ENCODE measurements around the gene ADARB2.

DNA sequence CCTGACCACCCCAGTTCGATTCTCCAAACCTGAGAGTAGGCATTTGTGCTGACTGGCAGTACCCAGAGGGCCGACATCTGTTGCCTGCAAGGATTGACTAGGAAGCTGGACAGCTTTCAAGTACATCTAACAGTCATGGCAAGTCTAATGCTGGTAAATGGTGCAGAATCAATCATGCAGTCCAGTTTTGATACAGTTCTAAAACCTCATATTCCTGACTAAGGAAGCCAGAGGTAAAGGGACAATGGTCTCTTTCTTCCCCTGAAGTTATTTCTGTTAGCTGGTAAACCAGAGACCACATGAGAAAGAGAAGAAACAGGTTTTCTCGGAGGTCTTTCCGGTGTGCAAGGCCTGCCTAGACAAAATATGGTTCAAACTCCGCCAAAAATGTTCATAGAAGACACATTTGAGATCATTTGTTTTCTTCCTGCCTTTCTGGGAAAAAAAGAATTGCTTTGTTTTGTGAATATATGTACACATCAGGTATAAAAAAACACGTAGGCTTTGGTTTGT lies 584.0 kb downstream of the ADARB2 start:
- TF ChIP-seq, protein P1, sequence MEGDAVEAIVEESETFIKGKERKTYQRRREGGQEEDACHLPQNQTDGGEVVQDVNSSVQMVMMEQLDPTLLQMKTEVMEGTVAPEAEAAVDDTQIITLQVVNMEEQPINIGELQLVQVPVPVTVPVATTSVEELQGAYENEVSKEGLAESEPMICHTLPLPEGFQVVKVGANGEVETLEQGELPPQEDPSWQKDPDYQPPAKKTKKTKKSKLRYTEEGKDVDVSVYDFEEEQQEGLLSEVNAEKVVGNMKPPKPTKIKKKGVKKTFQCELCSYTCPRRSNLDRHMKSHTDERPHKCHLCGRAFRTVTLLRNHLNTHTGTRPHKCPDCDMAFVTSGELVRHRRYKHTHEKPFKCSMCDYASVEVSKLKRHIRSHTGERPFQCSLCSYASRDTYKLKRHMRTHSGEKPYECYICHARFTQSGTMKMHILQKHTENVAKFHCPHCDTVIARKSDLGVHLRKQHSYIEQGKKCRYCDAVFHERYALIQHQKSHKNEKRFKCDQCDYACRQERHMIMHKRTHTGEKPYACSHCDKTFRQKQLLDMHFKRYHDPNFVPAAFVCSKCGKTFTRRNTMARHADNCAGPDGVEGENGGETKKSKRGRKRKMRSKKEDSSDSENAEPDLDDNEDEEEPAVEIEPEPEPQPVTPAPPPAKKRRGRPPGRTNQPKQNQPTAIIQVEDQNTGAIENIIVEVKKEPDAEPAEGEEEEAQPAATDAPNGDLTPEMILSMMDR (IDR thresholded peaks at IDR 0.05), result no peak
- TF ChIP-seq FOSL2 (IDR thresholded peaks at IDR 0.05; ENCODE audit: borderline replicate concordance, low read depth), result no peak
